HepG2 (cell line): ENCODE results near the gene LTA. TPM values are rescaled to one million over a fixed set of nuclear protein-coding genes. Genes with fewer than 3 reads are reported as not detected.

ENCODE experiments used
- ARID5B ChIP-seq: IDR thresholded peaks from 2 replicates; pipeline ENCODE4 v1.4.0; 2020; ENCODE audit warnings: mild to moderate bottlenecking, missing genetic modification reagents
- BRCA1 ChIP-seq: sonication (generic); formaldehyde crosslinking; IDR thresholded peaks from 2 replicates; pipeline ENCODE4 v1.4.0; 2020; ENCODE audit warnings: missing genetic modification reagents
- CEBPB ChIP-seq: IDR thresholded peaks from 2 replicates; pipeline ENCODE4 v1.6.1; 2011; ENCODE audit warnings: low read depth, low read length, improper control_type of control experiment, borderline replicate concordance
- GTF3A ChIP-seq: sonication (generic); formaldehyde crosslinking; conservative IDR thresholded peaks from 2 replicates; pipeline ENCODE4 v1.4.0; 2020; ENCODE audit warnings: mild to moderate bottlenecking, missing genetic modification reagents
- KAT2B ChIP-seq: fragments of 150-350 bp; IDR thresholded peaks from 2 replicates; pipeline ENCODE4 v1.6.1; 2014; ENCODE audit warnings: low read depth, low read length, borderline replicate concordance
- KLF9 ChIP-seq: IDR thresholded peaks from 2 replicates; pipeline ENCODE4 v1.6.1; 2016; ENCODE audit warnings: low read depth
- NBN ChIP-seq: fragments of 450-650 bp; conservative IDR thresholded peaks from 2 replicates; pipeline ENCODE4 v1.6.1; 2017
- NR2F1 ChIP-seq, 2 experiments: fragments of 450-650 bp in 1 of 2; formaldehyde crosslinking in 1 of 2; IDR thresholded peaks; 2 replicates each; pipeline versions ENCODE4 v1.5.0 to v1.6.1; 2016 to 2020; ENCODE audit warnings: mild to moderate bottlenecking in 1 of 2, missing compliant biosample characterization in 1 of 2, missing genetic modification reagents in 1 of 2, moderate library complexity in 1 of 2
- SP140L ChIP-seq: sonication (generic); formaldehyde crosslinking; IDR thresholded peaks from 2 replicates; pipeline ENCODE4 v1.4.0; 2020; ENCODE audit warnings: missing genetic modification reagents, borderline replicate concordance
- SP4 ChIP-seq: sonication (generic); formaldehyde crosslinking; IDR thresholded peaks from 2 replicates; pipeline ENCODE4 v1.8.1; 2023; ENCODE audit warnings: mild to moderate bottlenecking, missing genetic modification reagents
- TFAP4 ChIP-seq: sonication (generic); IDR thresholded peaks from 2 replicates; pipeline ENCODE4 v1.6.1; 2016; ENCODE audit warnings: low read depth, borderline replicate concordance
- TFDP2 ChIP-seq: sonication (generic); formaldehyde crosslinking; IDR thresholded peaks from 2 replicates; pipeline ENCODE4 v1.4.0; 2020; ENCODE audit warnings: missing genetic modification reagents
- THAP7 ChIP-seq: sonication (generic); formaldehyde crosslinking; IDR thresholded peaks from 2 replicates; pipeline ENCODE4 v1.8.1; 2023; ENCODE audit warnings: mild to moderate bottlenecking, missing genetic modification reagents
- ZBTB4 ChIP-seq: sonication (generic); formaldehyde crosslinking; IDR thresholded peaks from 2 replicates; pipeline ENCODE4 v1.4.0; 2020; ENCODE audit warnings: missing genetic modification reagents, mild to moderate bottlenecking, borderline replicate concordance
- ZBTB43 ChIP-seq: sonication (generic); formaldehyde crosslinking; conservative IDR thresholded peaks from 2 replicates; pipeline ENCODE4 v1.4.0; 2020; ENCODE audit warnings: missing genetic modification reagents
- ZFP41 ChIP-seq: sonication (generic); formaldehyde crosslinking; IDR thresholded peaks from 2 replicates; pipeline ENCODE4 v1.4.0; 2020; ENCODE audit warnings: mild to moderate bottlenecking, missing genetic modification reagents, borderline replicate concordance
- ZNF354B ChIP-seq: sonication (generic); formaldehyde crosslinking; IDR thresholded peaks from 2 replicates; pipeline ENCODE4 v1.8.0; 2022; ENCODE audit warnings: mild to moderate bottlenecking, missing genetic modification reagents
- ZNF674 ChIP-seq: sonication (generic); formaldehyde crosslinking; IDR thresholded peaks from 2 replicates; pipeline ENCODE4 v1.5.0; 2020; ENCODE audit warnings: low read depth, mild to moderate bottlenecking, missing genetic modification reagents
- ZNF878 ChIP-seq: sonication (generic); formaldehyde crosslinking; IDR thresholded peaks from 2 replicates; pipeline ENCODE4 v1.8.1; 2023; ENCODE audit warnings: mild to moderate bottlenecking, missing genetic modification reagents, moderate library complexity
- ZNF883 ChIP-seq: sonication (generic); formaldehyde crosslinking; IDR thresholded peaks from 2 replicates; pipeline ENCODE4 v1.5.1; 2020; ENCODE audit warnings: mild to moderate bottlenecking, missing genetic modification reagents; ENCODE audit errors: not compliant biosample characterization
- polyA plus RNA-seq, 8 experiments: library from polyadenylated mRNA; depleted of rRNA in 3 of 8; stranded (reverse) in 7 of 8; unstranded in 1 of 8; fragments of >200 nt; fragmentation: Illumina TruSeq in 4 of 8; extraction: Trizol in 4 of 8; gene quantifications; 2 replicates each; pipeline versions ENCODE4 v1.2.1 to v1.2.3, GENCODE V29; 2011 to 2016; ENCODE audit warnings: low read depth in 4 of 8, missing spikeins in 1 of 8, mixed read lengths in 1 of 8; ENCODE audit not compliant: insufficient read depth in 1 of 8
- total RNA-seq, 5 experiments: library from RNA; depleted of rRNA; stranded (reverse); fragments of >200 nt; fragmentation: Illumina TruSeq; extraction: Trizol; gene quantifications; 2 replicates each; pipeline ENCODE4 v1.2.3, GENCODE V29; 2016; ENCODE audit warnings: low read depth in 1 of 5

LTA gene
- total and polyA plus RNA-seq, 2 of the 13 experiments (the other 11 are each of a cell fraction or from before 2014, with no cell fraction given), result 0.09 TPM; not detected in 1

GRCh38 chr6:31597006-31597405 is 24.9 kb downstream of the LTA start (continued):
- TF ChIP-seq ARID5B (CRISPR knock-in tag) (0 out of 2 replicates have a peak, but pooled peaks have one; percentile 12), SP4 (CRISPR knock-in tag) (no peak), KLF9 (CRISPR knock-in tag) (no peak), TFDP2 (CRISPR knock-in tag) (no peak), TFAP4 (no peak), BRCA1 (CRISPR knock-in tag) (no peak), ZBTB43 (no peak), NR2F1 (CRISPR knock-in tag; IDR thresholded peaks at IDR 0.05) (no peak), ZBTB4 (CRISPR knock-in tag) (no peak), ZFP41 (no peak), ZNF883 (CRISPR knock-in tag) (no peak), SP140L (CRISPR knock-in tag) (no peak), CEBPB (no peak), KAT2B (no peak), ZNF878 (CRISPR knock-in tag) (no peak), NBN (no peak), THAP7 (CRISPR knock-in tag) (no peak), ZNF674 (CRISPR knock-in tag) (no peak), GTF3A (no peak), ZNF354B (CRISPR knock-in tag) (no peak)
